GM12892 (cell line): ENCODE data around the gene SYPL1.

ENCODE experiments used
- POLR2A ChIP-seq: IDR thresholded peaks from 2 replicates; pipeline ENCODE4 v1.6.1; 2011; ENCODE audit warnings: low read depth, low read length, control low read depth
- POLR2AphosphoS5 ChIP-seq: IDR thresholded peaks from 2 replicates; pipeline ENCODE4 v1.6.1; 2011; ENCODE audit warnings: low read depth, low read length, control low read depth

GRCh38 chr7:106050002-106050745, 61.9 kb downstream of the SYPL1 start:
- TF ChIP-seq POLR2A (no peak), POLR2AphosphoS5 (no peak)
